GM12801 (cell line): ENCODE measurements around the gene CARD9.

ENCODE experiments used
- TF ChIP-seq, protein P1 (sequence below): IDR thresholded peaks from one replicate; pipeline ENCODE4 v1.5.1; 2011; ENCODE audit warnings: control low read depth; ENCODE audit not compliant: insufficient read length; ENCODE audit errors: extremely low read depth

The CARD9 gene

DNA sequence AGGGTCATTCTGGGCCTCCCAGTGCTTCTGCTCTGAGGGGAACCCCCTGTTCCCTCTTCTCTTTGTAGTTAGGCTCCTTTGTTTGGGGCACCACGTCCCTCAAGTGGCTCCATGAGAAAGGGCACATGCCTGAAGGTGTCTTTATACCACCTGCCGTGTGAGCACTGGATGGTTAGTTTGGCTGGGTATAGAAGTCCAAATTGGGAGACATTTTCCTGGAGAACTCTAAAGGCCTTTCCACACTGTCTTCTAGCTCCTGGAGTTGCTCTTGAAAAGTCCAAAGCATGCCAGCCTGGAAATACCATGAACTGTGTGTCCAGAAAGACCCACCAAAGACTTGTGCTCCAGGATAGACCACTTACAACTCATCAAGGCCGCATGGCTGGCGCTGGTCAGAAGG, 58.5 kb downstream of the CARD9 start:
- TF ChIP-seq, protein P1, sequence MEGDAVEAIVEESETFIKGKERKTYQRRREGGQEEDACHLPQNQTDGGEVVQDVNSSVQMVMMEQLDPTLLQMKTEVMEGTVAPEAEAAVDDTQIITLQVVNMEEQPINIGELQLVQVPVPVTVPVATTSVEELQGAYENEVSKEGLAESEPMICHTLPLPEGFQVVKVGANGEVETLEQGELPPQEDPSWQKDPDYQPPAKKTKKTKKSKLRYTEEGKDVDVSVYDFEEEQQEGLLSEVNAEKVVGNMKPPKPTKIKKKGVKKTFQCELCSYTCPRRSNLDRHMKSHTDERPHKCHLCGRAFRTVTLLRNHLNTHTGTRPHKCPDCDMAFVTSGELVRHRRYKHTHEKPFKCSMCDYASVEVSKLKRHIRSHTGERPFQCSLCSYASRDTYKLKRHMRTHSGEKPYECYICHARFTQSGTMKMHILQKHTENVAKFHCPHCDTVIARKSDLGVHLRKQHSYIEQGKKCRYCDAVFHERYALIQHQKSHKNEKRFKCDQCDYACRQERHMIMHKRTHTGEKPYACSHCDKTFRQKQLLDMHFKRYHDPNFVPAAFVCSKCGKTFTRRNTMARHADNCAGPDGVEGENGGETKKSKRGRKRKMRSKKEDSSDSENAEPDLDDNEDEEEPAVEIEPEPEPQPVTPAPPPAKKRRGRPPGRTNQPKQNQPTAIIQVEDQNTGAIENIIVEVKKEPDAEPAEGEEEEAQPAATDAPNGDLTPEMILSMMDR, result no peak

GRCh38 chr9:136314056-136314416, 59.4 kb downstream of the CARD9 start:
- TF ChIP-seq, protein P1, result no peak
